Measurements from ENCODE around the gene MYO1G. TPM values are rescaled to one million over a fixed set of nuclear protein-coding genes. Genes with fewer than 3 reads are reported as not detected.

MYO1G gene
- total RNA-seq, 1 donor from 2014 or later, result not detected

- no peak for DNase-seq (ENCODE audit: low spot score)
- H3K79me2 ChIP-seq (ENCODE audit: low read depth), result no peaks in the 10 kb centered on the region
- no peak overlapping the region for H3K27ac ChIP-seq
- Mint-ChIP-seq H3K4me3 (no peak overlapping the region), H3K4me1 (peaks cover 3% of the 10 kb centered on the region), H3K27me3 (ENCODE audit: insufficient read depth, low read depth) (peaks cover 5% of the 10 kb centered on the region), H3K27ac (no peak overlapping the region), H3K9me3 (no peaks in the 10 kb centered on the region), H3K36me3 (no peaks in the 10 kb centered on the region)
- no peaks in the 10 kb centered on the region for H3K36me3 ChIP-seq
- no peaks in the 10 kb centered on the region for H3K27me3 ChIP-seq
- no peak overlapping the region for H3K4me3 ChIP-seq
- H3K4me2 ChIP-seq, result no peak overlapping the region
- H4K20me1 ChIP-seq (ENCODE audit: low read depth), result no peaks in the 10 kb centered on the region
- H2AFZ ChIP-seq (replicated peaks), result no peak overlapping the region
- TF ChIP-seq EZH2 (IDR thresholded peaks at IDR 0.05), result no peak
- H3K9ac ChIP-seq, result no peak overlapping the region
- no peaks in the 10 kb centered on the region for H3K9me3 ChIP-seq (ENCODE audit: low read depth)
- H3F3A ChIP-seq (ENCODE audit: low read depth), result no peaks in the 10 kb centered on the region
- H3K4me1 ChIP-seq, result no peaks in the 10 kb centered on the region
These were observed 8.9 kb downstream of the MYO1G start for GRCh38 chr7:44969701-44970522.

GRCh38 chr7:44969049-44969700 is 9.6 kb downstream of the MYO1G start:
- Mint-ChIP-seq H3K4me1 (peaks cover 3% of the 10 kb centered on the region), H3K36me3 (no peaks in the 10 kb centered on the region), H3K4me3 (no peak overlapping the region), H3K27me3 (ENCODE audit: insufficient read depth, low read depth) (peaks cover 5% of the 10 kb centered on the region), H3K27ac (no peak overlapping the region), H3K9me3 (no peaks in the 10 kb centered on the region)
- DNase-seq (ENCODE audit: low spot score), result no peak
- H2AFZ ChIP-seq (replicated peaks), result no peak overlapping the region
- no peaks in the 10 kb centered on the region for H3F3A ChIP-seq (ENCODE audit: low read depth)
- H3K27ac ChIP-seq, result no peak overlapping the region
- H3K36me3 ChIP-seq, result no peaks in the 10 kb centered on the region
- no peak overlapping the region for H3K4me3 ChIP-seq
- H3K9me3 ChIP-seq (ENCODE audit: low read depth), result no peaks in the 10 kb centered on the region
- no peaks in the 10 kb centered on the region for H3K4me1 ChIP-seq
- TF ChIP-seq, protein P1, sequence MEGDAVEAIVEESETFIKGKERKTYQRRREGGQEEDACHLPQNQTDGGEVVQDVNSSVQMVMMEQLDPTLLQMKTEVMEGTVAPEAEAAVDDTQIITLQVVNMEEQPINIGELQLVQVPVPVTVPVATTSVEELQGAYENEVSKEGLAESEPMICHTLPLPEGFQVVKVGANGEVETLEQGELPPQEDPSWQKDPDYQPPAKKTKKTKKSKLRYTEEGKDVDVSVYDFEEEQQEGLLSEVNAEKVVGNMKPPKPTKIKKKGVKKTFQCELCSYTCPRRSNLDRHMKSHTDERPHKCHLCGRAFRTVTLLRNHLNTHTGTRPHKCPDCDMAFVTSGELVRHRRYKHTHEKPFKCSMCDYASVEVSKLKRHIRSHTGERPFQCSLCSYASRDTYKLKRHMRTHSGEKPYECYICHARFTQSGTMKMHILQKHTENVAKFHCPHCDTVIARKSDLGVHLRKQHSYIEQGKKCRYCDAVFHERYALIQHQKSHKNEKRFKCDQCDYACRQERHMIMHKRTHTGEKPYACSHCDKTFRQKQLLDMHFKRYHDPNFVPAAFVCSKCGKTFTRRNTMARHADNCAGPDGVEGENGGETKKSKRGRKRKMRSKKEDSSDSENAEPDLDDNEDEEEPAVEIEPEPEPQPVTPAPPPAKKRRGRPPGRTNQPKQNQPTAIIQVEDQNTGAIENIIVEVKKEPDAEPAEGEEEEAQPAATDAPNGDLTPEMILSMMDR (IDR thresholded peaks at IDR 0.05), result no peak
- TF ChIP-seq EZH2 (IDR thresholded peaks at IDR 0.05) (no peak), EZH2phosphoT487 (IDR thresholded peaks at IDR 0.05) (no peak)
- H3K4me2 ChIP-seq, result no peak overlapping the region
- no peaks in the 10 kb centered on the region for H3K79me2 ChIP-seq (ENCODE audit: low read depth)
- H4K20me1 ChIP-seq (ENCODE audit: low read depth), result no peaks in the 10 kb centered on the region
- peaks cover 2% of the 10 kb centered on the region for H3K27me3 ChIP-seq
- no peak overlapping the region for H3K9ac ChIP-seq

DNA sequence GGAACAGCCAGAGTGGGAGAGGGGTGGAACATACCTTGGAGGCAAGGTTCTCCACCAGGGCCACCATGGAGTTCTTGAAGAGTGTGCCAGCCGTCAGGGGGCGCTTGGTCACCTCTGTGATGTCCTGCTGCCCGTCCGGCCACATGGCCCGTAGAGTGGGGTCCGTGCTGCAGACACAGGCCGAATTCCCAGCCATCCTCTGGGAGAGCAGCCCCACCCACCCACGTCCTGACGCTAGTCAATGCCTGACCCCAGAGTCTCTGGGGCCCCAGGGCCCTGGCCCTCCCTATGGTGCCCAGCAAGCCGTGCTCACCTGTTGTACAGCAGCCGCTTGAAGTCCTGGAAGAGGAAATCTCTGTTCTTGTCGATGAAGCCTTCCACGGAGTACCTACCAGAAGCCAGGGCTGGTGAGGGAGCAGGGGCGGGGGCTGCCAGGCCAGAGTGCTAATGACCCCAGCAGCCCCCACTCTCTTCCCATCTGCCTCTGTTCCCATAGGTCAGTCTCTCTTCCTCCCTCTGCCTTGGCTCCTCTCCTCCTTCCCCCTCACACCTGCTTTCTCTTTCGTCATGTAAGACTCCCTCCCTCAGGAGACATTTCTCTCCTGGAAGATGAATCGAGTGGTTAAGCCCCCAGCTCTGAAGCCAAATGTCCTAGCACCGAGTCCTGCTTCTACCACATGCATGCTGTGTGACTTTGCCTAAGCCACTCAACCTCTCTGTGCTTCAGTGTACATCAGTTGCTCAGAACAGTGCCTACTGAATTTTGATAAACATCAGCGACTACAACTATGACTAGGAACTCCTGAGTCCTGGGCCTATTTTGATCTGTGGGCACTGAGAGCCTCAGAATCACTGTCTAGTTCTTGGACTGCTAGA is 11.0 kb downstream of the MYO1G start:
- no peaks in the 10 kb centered on the region for H4K20me1 ChIP-seq (ENCODE audit: low read depth)
- H3K4me1 Mint-ChIP-seq, result peaks cover 3% of the 10 kb centered on the region
- no peak overlapping the region for H3K4me2 ChIP-seq
- no peak overlapping the region for H3K27ac Mint-ChIP-seq
- no peaks in the 10 kb centered on the region for H3K9me3 Mint-ChIP-seq
- no peak overlapping the region for H3K27ac ChIP-seq
- DNase-seq (ENCODE audit: low spot score), result peak; percentile 67
- H3K36me3 Mint-ChIP-seq, result no peaks in the 10 kb centered on the region
- H3K4me3 Mint-ChIP-seq, result no peak overlapping the region
- no peaks in the 10 kb centered on the region for H3K9me3 ChIP-seq (ENCODE audit: low read depth)
- H2AFZ ChIP-seq (replicated peaks), result peak overlapping the region; percentile 69
- no peaks in the 10 kb centered on the region for H3K79me2 ChIP-seq (ENCODE audit: low read depth)
- H3K4me3 ChIP-seq, result no peak overlapping the region
- no peak overlapping the region for H3K9ac ChIP-seq
- H3K36me3 ChIP-seq, result no peaks in the 10 kb centered on the region
- TF ChIP-seq, protein P1 (IDR thresholded peaks at IDR 0.05), result peak; percentile 53
- TF ChIP-seq EZH2 (IDR thresholded peaks at IDR 0.05), result no peak
- H3K4me1 ChIP-seq, result no peaks in the 10 kb centered on the region
- peaks cover 15% of the 10 kb centered on the region for H3K27me3 ChIP-seq
- H3F3A ChIP-seq (ENCODE audit: low read depth), result no peaks in the 10 kb centered on the region
- peaks cover 6% of the 10 kb centered on the region for H3K27me3 Mint-ChIP-seq (ENCODE audit: insufficient read depth, low read depth)

Measured in neural progenitor cell (in vitro differentiated cells).